Measurements from ENCODE around the gene RASL11A.
A peak's percentile ranks its signal among the peaks of the same experiment; 100 is the strongest.
"Not testable (repeated sequence)": the region's sequence is repeated elsewhere in the genome, so short reads cannot be mapped to it uniquely, and the experiment has no call there.

RASL11A gene, protein sequence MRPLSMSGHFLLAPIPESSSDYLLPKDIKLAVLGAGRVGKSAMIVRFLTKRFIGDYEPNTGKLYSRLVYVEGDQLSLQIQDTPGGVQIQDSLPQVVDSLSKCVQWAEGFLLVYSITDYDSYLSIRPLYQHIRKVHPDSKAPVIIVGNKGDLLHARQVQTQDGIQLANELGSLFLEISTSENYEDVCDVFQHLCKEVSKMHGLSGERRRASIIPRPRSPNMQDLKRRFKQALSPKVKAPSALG

DNA sequence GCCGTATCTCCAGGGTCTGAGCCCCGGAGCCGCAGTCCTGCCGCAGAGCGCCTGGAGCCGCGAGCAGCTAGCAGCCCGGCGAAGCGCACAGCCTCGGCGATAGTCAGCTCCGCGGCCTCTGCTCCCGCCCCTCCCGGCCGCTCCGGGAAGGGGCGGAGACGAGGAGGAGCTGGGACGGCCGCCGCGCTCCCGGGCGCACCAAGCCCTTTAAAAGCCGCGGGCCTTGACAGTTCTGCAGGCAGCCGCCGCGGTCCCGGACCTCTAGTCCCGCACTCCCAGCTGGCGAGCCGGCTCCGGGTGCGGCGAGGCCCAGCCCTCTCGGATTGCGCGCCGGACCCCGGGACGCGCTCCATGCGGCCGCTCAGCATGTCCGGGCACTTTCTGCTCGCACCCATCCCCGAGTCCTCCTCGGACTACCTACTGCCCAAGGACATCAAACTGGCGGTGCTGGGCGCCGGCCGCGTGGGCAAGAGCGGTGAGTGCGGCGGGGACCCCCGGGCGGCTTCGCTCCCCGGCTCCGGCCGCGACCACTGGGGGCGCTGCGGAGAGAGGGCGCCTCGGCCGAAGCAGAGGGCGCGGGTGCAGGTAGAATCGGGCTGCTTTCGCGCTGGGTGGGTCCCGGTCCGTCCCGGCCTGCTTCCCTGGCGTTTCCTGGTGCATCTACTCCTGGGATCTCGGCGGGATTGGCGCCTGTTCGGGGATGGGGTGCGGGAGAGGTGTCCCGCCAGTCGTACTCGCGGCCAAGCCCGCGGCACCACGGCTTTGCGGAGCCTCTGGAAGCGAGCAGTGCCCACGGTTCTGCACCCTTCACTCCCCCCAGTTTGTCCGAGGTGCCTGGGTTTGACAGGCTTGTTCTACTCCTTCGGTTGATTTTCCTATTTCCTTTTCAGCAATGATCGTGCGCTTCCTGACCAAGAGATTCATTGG lies at the start of gene RASL11A:
RASL11A (plus strand) TSS at position 237 of the 927 bp plus-strand sequence; CDS start at position 352, 115 bp downstream.
- DNase-seq = peak; percentile 54 to 75 (median 62)

DNA sequence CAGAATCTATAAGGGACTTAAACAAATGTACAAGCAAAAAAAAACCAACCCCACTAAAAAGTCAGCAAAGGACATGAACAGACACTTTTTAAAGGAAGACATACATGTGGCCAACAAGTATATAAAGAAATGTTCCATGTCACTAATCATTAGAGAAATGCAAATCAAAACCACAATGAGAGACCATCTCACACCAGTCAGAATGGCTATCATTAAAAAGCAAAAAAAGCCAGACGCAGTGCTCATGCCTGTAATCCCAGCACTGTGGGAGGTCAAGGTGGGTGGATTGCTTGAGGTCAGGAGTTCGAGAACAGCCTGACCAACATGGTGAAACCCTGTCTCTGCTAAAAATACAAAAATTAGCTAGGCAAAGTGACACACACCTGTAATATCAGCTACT lies 48.5 kb upstream of the RASL11A start:
- DNase-seq = not testable (repeated sequence)

DNA sequence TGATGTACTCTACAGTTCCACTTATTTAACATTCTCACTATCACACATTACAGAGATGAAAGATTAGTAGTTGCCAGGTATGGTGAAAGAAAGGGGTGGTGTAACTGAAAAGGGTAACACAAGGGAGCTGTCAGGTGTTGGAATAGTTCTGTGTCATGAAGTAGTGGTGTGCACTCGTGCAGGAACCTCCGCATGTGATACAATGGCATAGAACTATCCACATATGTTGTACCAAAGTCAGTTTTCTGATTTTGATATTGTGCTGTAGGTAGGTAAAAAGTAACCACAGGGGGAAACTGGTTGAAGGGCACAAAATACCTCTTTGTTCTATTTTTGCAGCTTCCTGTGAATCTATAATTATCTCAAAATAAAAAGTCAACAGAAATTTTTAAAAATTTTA lies 43.6 kb upstream of the RASL11A start:
- no peak for DNase-seq

DNA sequence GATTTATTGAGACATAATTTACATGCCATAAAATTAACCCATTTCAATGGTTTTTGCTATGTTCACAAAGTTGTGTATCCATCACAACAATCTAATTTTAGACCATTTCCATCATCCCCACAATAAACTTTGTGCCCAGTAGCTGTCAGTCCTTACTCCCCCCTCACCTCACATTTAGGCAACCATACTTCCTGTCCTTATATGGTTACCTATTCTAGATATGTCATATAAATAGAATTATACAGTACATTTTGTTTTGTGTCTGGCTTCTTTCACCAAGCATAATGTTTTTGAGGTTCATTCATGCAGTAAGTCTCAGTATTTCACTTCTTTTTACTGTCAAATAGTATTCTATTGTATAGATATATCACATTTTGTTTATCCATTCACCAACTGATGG lies 42.5 kb upstream of the RASL11A start:
- no peak for DNase-seq

DNA sequence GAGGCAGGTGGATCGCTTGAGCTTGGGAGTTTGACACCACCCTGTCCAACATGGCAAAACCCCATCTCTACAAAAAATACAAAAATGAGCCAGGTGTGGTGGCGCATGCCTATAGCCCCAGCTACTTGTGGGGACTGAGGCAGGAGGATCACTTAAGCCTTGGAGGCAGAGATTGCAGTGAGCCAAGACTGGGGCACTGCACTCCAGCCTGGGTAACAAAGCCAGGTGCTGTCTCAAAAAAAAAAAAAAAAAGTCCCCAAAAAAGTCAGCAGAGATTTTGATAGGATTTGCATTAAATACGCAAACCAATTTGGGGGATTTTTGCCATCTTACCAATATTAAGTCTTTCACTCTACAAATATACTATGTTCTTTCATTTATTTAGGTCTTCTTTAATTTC lies 41.0 kb upstream of the RASL11A start:
- no peak for DNase-seq

DNA sequence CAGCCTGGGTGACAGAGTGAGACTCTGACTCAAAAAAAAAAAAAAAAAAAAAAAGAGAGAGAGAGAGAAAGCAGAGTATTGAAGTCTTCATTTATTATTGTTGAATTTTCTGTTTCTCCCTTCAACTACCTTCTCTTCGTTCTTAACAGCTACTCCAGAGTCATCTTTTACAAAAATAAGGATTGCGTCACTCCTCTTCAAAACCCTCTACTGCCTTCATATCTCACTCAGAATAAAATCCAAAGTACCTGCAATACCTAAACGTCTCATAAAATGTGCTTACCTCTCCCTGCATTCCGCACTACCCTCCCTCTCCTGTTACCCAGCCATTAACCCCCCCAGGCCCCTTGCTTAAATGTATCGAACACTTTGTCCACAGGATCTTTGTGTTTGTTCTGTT lies 36.7 kb upstream of the RASL11A start:
- no peak for DNase-seq

DNA sequence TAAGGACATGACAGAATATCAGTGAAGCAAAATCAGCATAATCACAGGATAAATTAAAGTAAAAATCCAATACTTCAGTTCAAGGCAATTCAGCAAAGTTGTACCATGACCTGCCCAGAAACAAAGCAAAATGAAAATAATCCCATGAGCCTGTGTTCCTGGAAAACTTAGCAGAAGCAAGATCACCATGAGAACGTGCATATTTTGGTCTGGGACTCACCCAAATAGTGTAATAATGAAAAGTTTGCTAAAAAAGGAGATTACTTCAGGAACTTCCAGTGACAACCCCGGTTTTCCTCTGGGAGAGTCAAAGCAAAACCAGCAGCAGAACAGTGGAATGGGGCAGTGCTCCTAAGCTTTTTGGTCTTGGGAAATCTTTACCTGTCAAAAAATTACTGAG lies 34.2 kb upstream of the RASL11A start:
- DNase-seq = no peak

DNA sequence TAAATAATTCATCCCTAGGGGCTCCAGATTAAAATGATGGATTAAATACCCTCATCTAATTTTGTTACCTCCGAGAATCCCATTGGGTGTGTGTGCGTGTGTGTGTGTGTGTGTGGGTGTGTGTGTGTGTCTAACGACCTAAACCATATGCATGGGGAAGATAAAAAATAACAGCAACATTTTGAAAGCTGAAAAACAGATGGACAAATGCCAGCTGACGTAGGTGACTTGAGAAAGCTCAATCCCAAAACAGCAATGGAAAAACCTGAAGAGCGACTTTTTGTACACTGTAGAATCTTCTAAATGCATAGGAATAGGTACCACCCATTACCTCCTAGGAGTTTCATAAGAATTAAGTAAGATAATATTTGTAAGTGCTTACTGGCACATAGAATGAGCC lies 27.9 kb upstream of the RASL11A start:
- DNase-seq = no peak

DNA sequence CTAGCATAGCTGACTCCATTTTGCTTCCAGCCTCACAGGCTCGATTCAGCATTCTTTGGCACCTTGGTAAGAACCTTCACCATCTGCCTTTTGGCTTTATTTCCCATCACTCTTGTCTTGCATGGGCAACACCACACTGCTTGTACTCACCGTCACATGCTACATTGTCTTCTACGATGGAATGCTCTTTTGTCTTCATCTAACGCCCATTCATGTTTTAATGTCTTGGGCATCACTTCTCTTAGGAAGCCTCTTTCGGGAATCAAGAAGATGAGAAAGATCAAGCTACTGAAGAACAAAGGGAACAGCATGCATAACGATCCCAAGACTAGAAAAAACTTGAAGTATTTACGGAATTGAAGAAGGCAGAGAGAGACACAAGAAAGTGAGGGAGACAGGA lies 25.0 kb upstream of the RASL11A start:
- DNase-seq = no peak

DNA sequence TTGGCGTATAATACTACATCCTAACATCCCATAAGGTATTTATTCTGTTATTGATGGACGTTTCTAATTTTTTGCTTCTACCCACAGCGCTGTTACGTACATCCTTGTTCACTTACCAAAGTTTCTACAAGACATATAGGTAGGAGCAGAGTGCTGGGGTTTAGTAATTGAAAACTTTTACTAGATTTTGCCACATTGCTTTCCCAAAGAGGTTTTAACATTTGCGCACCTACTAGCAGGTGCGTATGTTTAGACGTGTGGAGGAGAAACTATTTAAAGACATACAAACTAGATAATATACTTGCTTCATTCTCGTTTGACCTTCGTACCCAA lies 19.8 kb upstream of the RASL11A start:
- DNase-seq = no peak

DNA sequence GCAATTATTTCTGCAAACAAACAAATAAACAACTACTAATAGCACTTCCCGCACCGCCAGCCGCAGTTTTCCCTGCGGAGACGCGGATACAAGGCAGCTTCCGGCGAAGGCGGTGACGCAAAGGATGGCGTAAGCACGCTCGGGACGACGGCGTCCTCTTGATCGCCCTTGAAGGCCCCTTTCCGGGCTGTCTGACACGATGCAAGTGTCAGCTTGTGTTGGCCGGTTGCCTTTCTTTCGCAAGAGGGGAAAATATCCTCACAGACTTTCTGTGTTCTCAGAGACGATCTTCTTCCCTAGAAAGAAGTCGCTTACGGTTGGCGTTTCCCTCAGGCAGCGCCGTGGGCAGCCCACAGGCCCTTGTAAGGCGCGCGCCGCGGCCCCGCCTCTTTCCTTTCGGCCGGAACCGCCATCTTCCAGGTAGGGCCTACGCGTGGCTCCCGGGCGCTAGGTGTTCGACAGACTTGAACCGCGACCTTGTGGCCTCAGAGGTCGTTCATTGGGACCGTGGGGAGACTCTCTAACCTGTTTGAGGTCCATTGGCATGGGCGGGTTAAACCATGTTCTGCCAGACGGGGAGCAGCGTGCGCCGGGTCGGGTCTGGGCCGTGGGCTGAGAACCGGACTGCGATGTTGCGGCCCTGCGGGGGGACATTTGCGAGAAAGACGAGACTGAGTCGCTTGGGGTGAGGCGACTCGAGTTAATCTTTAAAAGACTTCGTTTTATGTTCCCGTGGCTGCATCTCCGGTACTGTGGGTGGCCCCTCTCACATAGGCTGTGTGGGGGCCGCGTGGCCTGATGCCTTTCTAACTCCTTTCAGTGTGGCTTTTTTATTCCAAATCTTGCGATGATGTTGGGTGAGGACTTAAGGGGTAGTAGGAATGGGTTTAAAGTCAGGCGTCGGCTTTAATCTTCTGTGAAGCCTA lies 19.2 kb upstream of the RASL11A start, which contains the start of gene RPL21:
RPL21 (plus strand) TSS at position 393 of the 926 bp plus-strand sequence. CDS start 2,219 bp downstream, outside the sequence.
- DNase-seq = peak; percentile 95 to 96 (median 96)

DNA sequence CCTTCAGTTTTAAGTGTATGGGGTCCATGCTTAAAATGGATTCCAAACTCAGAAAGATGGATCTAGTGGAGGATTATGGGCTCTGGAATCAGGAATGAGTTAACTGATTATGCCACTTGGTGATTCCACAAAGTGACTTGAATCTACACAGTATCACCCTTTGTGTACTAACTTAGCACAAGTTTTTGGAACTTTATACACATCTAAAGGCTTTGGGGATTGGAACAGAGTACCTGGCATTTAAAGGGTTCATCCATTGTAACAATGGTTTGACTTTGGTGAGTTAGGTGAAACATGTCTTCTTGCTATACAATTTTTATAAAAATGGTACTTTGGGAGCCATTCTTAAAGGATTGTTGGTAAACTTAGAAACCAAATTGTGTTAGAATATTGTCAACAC lies 18.2 kb upstream of the RASL11A start:
- DNase-seq = no peak

DNA sequence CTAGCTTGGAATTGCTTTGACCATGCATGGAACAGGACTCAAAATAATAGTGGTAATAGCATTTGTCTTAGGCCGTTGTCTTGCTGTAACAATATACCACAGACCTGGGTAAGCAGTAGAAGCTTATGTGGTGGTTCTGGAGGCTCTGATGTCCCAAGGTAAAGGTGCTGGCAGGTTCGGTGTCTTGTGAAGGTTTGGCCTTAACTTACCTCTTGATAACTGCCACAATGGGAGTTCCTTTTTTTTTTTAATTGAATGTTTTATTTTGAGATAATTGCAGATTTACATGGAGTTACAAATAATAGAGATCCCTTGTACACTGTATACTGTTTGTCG lies 13.4 kb upstream of the RASL11A start:
- DNase-seq = no peak

DNA sequence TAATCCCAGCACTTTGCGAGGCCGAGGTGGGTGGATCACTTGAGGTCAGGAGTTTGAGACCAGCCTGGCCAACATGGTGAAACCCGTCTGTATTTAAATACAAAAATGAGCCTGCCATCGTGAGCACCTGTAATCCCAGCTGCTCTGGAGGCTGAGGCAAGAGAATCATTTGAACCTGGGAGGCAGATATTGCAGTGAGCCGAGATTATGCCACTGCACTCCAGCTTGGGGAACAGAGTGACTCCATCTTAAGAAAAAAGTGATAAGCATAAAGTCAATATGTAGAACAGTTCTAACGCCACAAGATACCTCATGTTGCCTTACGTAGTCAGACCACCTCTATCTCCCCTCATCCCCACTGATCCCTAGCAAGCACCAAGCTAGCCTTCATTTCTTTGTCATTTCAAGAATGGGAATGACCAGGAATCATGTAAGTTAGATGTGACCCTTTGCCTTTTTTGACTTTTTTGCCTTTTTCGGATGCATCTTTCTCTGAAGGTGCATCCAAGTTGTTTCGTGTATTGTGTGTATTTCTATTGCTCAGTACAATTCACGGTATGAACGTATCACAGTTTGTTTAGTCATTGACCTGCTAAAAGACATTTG lies 12.9 kb upstream of the RASL11A start:
- DNase-seq = no peak

DNA sequence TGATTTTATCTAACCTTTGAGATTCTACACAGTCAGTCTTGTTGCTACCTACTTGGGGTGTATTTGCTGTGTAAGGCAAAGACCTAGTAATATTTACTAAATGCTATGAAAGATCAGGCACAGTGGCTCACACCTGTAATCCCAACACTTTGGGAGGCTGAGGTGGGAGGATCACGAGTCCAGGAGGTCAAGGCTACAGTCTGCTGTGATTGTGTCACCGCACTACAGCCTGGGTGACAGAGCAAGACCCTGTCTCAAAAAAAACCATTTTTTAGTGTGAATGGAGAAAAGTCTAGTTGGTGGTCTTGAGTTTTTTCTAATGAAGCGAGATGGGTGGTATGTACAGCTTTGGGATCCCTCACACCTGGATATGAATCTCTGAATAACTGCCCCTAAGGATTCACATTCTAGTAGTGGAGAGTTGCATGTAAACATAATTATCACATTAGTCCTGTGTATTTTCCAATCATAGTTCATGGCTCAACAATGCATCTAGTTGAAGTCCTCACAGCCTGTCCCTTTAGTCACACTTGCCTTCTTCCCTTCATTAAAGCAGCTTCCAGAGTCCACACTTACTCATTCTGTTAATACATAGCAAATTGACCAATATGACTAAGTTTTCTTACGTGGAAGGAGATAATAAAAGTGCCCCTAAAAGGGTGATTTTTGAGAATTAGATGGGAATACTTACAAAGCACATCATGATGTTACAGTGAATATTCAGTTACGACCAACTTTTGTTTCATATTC lies 11.8 kb upstream of the RASL11A start:
- DNase-seq = no peak

DNA sequence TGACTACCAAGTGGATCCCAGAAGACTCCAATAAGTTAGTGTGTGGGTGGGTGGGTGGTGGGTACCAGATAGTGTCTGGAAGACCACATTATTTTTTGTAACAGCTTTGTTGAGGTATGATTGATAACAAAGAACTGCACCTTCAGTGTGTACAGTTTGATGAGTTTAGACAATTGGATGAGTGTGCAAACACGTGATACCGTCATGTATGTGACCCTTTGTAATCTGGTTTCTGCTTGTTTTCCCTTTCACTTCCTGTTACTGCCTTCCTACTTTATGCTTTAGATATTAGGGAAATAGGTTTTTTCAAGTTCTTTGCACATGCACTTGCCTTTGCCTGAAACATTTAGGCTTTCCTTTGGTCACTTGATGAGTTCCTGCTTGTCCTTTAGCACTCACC lies 10.8 kb upstream of the RASL11A start:
- DNase-seq = no peak

DNA sequence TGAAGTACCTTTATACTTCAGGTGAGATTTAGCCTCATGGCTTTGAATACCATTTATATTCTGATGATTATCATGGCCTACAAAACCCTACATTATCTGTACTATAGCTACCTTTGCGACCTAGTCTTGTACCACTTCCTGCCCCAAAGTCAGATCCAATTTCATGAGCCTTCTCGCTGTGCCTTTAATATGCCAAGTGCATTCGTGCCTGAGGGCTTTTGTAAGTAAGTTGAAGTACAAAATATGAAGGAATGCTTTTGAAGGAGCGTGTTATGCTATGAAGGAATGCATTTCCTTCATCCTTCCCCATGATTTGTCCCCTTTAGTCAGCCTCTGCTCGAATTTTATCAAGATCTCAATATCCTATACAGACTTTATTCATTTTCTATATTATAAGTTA lies 9.2 kb upstream of the RASL11A start:
- no peak for DNase-seq

DNA sequence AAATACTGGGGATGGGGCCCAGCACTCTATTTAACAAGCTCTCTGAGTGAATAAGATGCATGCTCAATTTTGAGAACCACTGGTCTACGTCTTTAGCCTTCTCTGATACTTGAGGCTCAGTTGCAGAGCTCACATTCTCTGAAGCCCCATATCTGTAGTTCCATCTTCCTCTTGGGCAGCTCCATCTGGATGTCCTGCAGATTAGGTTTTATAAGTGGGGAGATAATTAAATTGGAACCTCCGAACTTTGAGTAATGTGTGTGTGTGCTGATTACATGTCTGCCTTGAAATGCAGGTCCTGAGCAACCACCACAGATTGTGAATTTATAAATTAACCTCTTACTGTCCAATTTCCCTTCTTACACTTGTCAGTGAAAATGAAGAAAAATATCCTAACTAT lies 7.2 kb upstream of the RASL11A start:
- no peak for DNase-seq

DNA sequence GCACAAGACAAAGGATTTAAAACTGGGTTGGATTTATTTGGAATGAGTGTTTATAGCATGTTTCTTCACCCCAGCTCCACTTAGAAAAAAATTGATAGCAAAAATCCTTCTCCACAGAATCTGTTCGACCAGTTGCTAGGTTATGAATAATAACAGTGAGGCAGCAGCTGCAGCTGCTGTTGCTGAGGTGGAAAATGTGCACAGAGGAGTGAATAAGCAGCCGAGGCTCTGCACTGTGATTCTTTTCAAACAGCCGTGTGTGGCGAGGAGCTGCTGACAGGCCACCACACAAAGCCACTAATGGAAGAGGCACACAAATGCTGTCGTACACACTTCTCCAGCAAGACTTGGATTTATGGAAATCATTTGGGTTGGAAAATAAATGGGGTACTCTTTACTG lies 6.4 kb upstream of the RASL11A start:
- DNase-seq = peak in 2 of 3 experiments; percentile 46 to 80

DNA sequence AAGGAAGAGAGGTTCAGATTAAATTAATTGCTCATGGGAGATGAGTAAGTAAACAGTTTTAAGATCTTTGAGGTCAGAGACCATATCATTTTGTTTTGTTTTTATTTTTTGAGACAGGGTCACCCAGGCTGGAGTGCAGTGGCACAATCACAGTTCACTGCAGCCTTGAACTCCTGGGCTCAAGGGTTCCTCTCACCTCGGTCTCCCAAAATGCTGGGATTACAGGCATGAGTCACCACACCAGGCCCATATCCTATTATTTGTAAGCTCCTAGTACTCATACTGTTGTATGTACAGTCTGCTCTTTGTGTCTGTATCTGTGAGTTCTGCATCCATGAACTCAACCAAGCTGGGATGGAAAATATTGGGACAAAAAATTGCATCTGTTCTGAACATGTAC lies 6.0 kb upstream of the RASL11A start:
- DNase-seq = no peak

DNA sequence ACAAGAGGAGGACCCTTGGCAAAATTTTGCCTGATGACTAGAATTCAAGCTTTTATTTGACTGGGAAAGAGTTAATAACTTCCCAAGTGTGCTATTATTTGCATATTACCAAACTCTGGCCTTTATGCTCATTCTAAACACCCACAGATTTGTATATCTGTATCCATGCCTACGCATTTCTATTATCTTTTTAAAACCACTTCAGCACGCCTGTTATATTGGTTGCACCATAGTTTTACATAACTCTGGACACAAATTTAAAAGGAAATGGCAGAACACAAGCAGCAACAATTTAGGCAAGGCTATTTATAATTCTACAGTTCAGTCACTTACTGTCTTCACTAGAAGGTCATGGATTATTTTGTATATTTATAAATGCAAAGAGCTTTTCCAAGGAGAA lies 3.7 kb upstream of the RASL11A start:
- no peak for DNase-seq

DNA sequence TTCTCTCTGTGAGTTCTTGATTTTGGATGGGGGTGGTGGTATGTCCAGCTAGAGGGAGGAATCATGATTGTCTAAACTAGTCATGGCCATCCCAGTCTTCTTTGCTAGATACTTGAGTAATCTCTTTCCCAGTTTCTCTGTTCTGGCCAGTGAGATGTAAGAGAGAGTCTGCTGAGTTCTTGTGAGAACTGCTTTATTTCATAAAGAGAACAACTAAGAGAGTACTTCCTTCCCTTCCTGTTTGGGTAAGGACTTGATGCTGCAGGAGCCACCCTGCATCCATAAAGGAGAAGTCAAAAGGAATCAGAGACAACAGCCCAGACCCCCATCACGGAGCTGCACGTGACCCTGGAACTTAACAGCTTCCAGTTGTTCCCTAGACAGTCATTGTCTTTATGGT lies 3.0 kb upstream of the RASL11A start:
- DNase-seq = no peak

Measured in NCI-H1417 (cell line).